GM10248 (cell line): ENCODE measurements around the gene PREX1.

ENCODE experiments used
- CTCF ChIA-PET: fragments of 300-600 bp; sonication (Branson Sonifier 250); formaldehyde crosslinking; extraction: SDS; loops from one replicate; lab custom pipeline; 2021; ENCODE audit warnings: antibody characterized with exemption; lab: Yijun Ruan, JAX
- POLR2A ChIA-PET: fragments of 350-650 bp; sonication (Branson Sonifier 250); formaldehyde crosslinking; extraction: SDS; loops from one replicate; lab custom pipeline; 2020; ENCODE audit warnings: antibody characterized with exemption; lab: Yijun Ruan, JAX
- DNase-seq: peaks from one replicate; pipeline ENCODE4 v3.0.0; 2012; ENCODE audit errors: extremely low spot score
- TF ChIP-seq, protein P1 (sequence below): IDR thresholded peaks from 2 replicates; pipeline ENCODE4 v1.5.1; 2012; ENCODE audit warnings: mild to moderate bottlenecking, low read depth; ENCODE audit errors: extremely low read depth, missing control alignments, control extremely low read depth

PREX1 gene

DNA sequence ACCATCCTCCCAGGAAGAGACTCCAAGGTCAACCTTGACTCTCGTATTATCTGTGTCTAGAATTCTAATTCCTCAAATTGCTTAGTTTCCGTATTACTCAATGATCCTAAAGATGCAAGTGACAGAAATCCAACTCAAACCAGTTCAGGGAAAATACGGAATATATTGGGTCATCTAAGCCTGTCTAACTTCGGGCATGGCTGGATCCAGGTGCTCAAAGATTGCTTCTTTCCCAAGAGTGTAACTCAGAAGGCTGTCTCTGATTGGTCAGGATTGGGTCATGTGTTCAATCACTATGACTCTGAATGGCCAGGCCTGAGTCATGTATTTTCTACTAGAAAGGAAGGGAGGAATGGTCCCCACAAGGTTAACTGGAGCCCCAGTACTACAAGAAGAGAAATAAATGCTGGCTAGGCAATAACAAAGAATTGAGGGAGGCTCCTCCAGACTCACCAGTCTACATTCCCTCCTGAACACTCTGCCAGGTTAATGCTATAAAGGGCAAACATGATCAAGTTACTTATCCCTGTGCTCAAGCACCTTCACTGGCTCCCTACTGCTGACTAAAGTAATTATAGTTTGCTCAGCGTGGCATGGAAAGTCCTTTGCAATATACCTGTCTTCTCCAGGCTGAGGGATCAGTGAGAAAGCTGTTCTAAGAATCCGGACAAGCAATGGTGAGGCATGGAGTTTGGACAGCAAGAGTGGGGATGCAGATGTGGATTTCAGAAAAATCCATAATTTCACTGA lies 15.4 kb upstream of the PREX1 start:
- no peak for DNase-seq
- ChIA-PET CTCF (interaction anchor here (2.0 kb wide), 1 partner anchor 13 kb away, joined by 6 read pairs; no protein-coding TSS in a partner anchor), POLR2A (no interaction called here)
- TF ChIP-seq, protein P1, sequence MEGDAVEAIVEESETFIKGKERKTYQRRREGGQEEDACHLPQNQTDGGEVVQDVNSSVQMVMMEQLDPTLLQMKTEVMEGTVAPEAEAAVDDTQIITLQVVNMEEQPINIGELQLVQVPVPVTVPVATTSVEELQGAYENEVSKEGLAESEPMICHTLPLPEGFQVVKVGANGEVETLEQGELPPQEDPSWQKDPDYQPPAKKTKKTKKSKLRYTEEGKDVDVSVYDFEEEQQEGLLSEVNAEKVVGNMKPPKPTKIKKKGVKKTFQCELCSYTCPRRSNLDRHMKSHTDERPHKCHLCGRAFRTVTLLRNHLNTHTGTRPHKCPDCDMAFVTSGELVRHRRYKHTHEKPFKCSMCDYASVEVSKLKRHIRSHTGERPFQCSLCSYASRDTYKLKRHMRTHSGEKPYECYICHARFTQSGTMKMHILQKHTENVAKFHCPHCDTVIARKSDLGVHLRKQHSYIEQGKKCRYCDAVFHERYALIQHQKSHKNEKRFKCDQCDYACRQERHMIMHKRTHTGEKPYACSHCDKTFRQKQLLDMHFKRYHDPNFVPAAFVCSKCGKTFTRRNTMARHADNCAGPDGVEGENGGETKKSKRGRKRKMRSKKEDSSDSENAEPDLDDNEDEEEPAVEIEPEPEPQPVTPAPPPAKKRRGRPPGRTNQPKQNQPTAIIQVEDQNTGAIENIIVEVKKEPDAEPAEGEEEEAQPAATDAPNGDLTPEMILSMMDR: no peak

DNA sequence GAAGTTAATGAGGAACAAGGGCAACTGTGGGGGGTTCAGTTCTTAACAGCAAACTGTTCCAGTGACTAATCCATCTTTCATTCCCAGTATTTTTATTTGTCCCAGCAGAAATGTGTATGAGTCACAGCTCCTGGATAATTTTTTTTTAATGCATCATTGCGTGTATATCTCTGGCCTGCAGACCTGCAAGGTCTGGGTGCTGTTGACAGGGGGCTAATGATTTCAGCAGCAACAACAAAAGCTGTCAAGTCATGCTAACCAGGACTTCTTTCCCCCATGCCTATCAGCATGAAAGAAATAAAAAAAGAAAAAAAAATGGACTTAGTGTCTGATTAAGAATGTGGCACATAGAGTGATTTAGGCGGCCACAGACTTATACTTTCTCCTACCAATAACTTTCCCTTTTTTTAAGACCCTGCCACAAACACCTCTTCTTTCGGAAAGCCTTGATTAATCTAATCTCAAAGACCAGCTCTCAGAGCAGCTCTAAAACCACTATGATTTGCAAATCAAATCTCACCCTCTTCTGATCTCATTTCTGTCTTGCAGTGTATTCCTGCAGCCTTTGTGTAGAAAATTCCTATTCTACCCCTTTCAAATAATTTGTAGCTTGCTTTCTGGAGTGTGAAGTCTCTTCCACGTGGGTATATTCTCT lies 14.2 kb upstream of the PREX1 start:
- POLR2A ChIA-PET: no interaction called here
- TF ChIP-seq, protein P1: no peak
- CTCF ChIA-PET: interaction anchor here (1.0 to 2.8 kb wide), 7 partner anchors 8 to 184 kb away, joined by 3 to 25 read pairs (median 4); no protein-coding TSS in a partner anchor
- no peak for DNase-seq

DNA sequence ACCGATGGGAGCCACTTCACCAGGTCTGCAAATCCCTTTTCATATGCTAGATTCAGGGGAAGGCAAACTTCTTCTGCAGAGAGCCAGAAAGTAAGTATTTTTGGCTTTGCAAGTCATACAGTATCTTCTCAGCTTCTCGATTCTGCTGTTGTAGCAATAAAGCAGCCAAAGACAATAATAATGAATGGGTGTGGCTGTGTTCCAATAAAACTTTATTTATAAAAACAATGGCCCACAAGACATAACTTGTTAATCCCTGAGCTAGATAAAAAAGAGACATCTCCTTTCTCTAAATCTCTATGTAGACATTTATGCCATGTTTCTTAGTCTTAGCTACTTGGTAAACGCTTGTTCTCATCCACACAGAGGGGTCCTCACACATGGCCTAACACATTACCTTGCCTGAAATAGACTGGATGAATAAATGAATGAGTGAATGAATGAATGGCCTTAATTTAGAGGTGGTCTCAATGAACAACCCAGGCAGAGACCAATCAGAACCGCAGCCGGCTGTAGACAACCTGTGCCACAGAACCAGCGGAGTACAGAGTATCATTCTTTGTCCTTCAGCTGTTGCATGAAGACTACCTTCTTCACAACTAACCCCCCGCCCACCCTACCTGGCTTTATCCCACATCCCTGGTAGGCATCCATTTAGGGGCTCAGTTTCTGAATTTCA lies 13.5 kb upstream of the PREX1 start:
- ChIA-PET CTCF (interaction anchor here (0.9 to 2.8 kb wide), 10 partner anchors 9 to 184 kb away, joined by 3 to 25 read pairs (median 4); partner anchors contain the start of gene PREX1), POLR2A (no interaction called here)
- DNase-seq: no peak
- TF ChIP-seq, protein P1: no peak

DNA sequence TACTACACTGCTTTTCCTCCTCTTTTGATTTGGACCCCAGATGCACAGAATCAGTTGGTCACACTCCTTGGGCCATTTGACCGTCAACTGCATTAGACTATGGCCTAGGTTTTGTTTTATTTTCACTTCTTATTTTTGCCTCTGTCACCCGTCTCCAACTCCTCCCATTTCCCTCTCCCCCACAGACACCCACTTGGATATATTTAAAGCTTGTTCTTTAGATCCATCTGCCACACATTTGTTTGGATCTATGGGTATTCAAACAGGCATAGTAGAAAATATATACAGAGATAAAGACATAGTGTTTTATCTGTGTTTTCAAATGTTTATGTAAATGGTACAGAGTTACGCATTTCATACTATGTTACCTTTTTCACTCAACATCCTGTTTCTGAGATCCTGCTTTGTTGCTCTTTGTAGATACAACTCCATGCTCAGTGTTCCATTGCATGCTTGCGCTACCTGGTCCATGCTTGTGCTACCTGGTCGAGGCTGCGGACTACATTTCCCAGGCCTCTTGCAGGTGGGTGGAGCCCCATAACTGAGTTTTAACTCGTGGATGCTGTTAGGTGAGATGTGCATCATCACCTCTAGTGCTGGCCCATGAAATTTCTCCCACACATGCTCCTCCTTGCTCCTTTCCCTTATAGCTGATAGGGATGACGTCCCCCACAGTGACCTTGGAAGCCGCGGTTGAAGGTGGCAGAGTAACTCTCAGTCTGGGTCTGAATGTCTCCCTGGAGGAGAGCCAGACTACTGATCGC lies 11.5 kb upstream of the PREX1 start:
- DNase-seq: no peak
- ChIA-PET CTCF (interaction anchor here (1.0 to 2.8 kb wide), 2 partner anchors 8 to 127 kb away, joined by 3 to 25 read pairs; no protein-coding TSS in a partner anchor), POLR2A (no interaction called here)
- TF ChIP-seq, protein P1: no peak

DNA sequence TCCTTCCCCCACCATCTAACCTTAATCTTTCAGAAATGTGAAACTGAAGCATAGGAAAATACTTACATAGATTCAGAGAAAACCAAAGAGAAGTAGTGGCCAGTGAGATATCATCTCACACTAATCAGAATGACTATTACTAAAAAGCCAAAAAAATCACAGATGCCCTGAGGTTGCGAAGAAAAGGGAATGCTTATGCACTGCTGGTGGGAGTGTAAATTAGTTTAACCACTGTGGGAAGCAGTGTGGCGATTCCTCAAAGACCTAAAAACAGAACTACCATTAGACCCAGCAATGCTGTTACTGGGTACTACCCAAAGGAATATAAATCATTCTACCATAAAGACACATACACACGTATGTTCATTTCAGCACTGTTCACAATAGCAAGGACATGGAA lies 9.2 kb upstream of the PREX1 start:
- no peak for DNase-seq
- TF ChIP-seq, protein P1: no peak
- CTCF ChIA-PET: no interaction called here
- POLR2A ChIA-PET: no interaction called here

DNA sequence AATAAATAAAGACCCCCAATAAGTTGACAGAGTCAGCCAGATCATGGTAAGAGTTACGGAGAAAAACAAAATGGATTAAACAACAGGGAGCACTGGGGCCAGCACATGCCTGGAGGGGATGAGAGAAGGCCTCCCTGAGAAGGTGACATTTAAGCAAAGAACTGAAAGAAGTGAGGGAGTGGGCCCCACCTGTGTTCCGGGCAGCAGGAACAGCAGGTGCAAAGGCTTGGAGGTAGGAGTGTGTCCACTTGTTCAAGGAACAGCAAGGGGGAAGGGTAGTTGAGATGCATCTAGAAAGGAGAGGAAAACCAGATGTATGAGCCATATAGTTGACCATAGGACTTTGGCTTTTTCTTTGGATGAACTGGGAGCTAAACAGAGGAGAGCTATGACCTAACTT lies 7.6 kb upstream of the PREX1 start:
- no peak for DNase-seq
- POLR2A ChIA-PET: no interaction called here
- CTCF ChIA-PET: no interaction called here
- TF ChIP-seq, protein P1: no peak
